Sigmoid colon (tissue), 7 donors: Measurements from ENCODE around the gene SMCR8. TPM values are rescaled to one million over a fixed set of nuclear protein-coding genes. Genes with fewer than 3 reads are reported as not detected.

Source experiments
- DNase-seq: peaks from one replicate; pipeline ENCODE4 v3.0.0-alpha.2; 2019
- H3K27ac ChIP-seq, 4 donors: fragments of 200-600 bp; sonication (generic); one replicate each; pipeline ENCODE4 v1.5.1; 2016 to 2019; ENCODE audit warnings: mild to moderate bottlenecking in 1 of 4
- H3K27me3 ChIP-seq, 3 donors: fragments of 200-600 bp; sonication (generic); one replicate each; pipeline ENCODE4 v1.5.1; 2019; ENCODE audit warnings: mild to moderate bottlenecking in 1 of 3
- H3K36me3 ChIP-seq, 4 donors: fragments of 200-600 bp; sonication (generic); one replicate each; pipeline ENCODE4 v1.5.1; 2016 to 2019
- H3K4me1 ChIP-seq, 4 donors: fragments of 200-600 bp; sonication (generic); one replicate each; pipeline ENCODE4 v1.5.1; 2017 to 2019
- H3K4me3 ChIP-seq, 4 donors: fragments of 200-600 bp; sonication (generic); one replicate each; pipeline ENCODE4 v1.5.1; 2017 to 2019; ENCODE audit warnings: mild to moderate bottlenecking in 2 of 4, moderate library complexity in 1 of 4
- H3K9me3 ChIP-seq, 4 donors: fragments of 200-600 bp in 3 of 4; sonication (generic) in 3 of 4; one replicate each; pipeline versions ENCODE4 v1.5.1 to v1.6.1; 2013 to 2019
- EP300 ChIP-seq, 4 donors: sonication (generic); formaldehyde crosslinking; IDR thresholded peaks; one replicate each; pipeline ENCODE4 v1.6.1; 2017; ENCODE audit warnings: antibody characterized with exemption in 4 of 4
- POLR2A ChIP-seq, 2 donors: fragments of 450-650 bp; IDR thresholded peaks; one replicate each; pipeline ENCODE4 v1.6.1; 2016; ENCODE audit warnings: antibody characterized with exemption in 2 of 2, mild to moderate bottlenecking in 2 of 2, moderate library complexity in 2 of 2
- POLR2AphosphoS5 ChIP-seq, 4 donors: sonication (generic); formaldehyde crosslinking; IDR thresholded peaks; one replicate each; pipeline ENCODE4 v1.6.1; 2017; ENCODE audit warnings: antibody characterized with exemption in 4 of 4
- WGBS, 2 donors: extraction: QIAGEN DNeasy Blood & Tissue Kit; methylation state at CpG; one replicate each; pipeline ENCODE4 v1.1.7; 2013; 5-methylcytosine and 5-hydroxymethylcytosine counted together
- intact Hi-C: fragments of 100-400 bp; cut with DNase I; formaldehyde crosslinking; loops from one replicate; pipeline ENCODE4 v1.15.1; 2023
- polyA plus RNA-seq, 3 donors: library from polyadenylated mRNA; stranded (reverse); fragments of 200-250 nt; gene quantifications; one replicate each; pipeline ENCODE4 v1.2.3, GENCODE V29; 2013
- total RNA-seq, 4 donors: library from RNA; depleted of rRNA; stranded (reverse); fragments of >200 nt; gene quantifications; one replicate each; pipeline ENCODE4 v1.1.0, GENCODE V29; 2016
- TF ChIP-seq, protein P1 (sequence below), 4 experiments: fragments of 450-650 bp in 3 of 4; fragments of 200-600 bp in 1 of 4; IDR thresholded peaks; one replicate each; pipeline ENCODE4 v1.5.1; 2016 to 2019; ENCODE audit warnings: antibody characterized with exemption in 4 of 4, mild to moderate bottlenecking in 3 of 4, moderate library complexity in 2 of 4
- donor health status: healthy with polysubstance abuse.
- donor health status: Bipolar disorder and iron deficiency.
- donor health status: healthy.

The SMCR8 gene
- total and polyA plus RNA-seq, 7 donors: 4.2 to 16.6 (median 10.5) TPM

DNA sequence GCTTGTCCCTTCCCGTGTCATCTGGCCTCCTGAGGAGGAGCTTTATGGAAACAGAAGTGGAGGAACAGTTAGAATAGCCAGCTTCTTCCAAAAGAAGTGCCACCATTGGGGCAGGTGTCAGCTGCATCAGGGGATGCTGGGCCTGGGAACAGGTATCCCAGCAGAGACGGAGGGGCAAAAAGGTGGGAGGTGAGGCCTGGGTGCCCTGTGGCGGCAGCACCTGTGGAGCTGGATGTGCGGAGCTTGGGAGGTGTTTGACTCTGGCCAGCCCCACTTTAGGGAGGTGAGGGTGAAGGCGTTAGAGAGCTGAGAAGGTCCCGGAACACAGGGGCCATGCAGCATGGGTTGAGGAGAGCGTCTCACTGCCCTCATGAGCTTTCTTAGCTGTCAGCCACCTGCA, 5.2 kb downstream of the SMCR8 start:
- Histone ChIP-seq H3K36me3 (peaks cover 20 to 77% (median 36%) of the 10 kb centered on the region in 4 donors), H3K27me3 (no peaks in the 10 kb centered on the region), H3K4me1 (peaks cover 0 to 60% (median 54%) of the 10 kb centered on the region in 4 donors), H3K27ac (no peak overlapping the region), H3K4me3 (no peak overlapping the region), H3K9me3 (no peaks in the 10 kb centered on the region)
- no peak for TF ChIP-seq EP300 (IDR thresholded peaks at IDR 0.05)
- TF ChIP-seq POLR2AphosphoS5 (IDR thresholded peaks at IDR 0.05): no peak
- TF ChIP-seq, protein P1, sequence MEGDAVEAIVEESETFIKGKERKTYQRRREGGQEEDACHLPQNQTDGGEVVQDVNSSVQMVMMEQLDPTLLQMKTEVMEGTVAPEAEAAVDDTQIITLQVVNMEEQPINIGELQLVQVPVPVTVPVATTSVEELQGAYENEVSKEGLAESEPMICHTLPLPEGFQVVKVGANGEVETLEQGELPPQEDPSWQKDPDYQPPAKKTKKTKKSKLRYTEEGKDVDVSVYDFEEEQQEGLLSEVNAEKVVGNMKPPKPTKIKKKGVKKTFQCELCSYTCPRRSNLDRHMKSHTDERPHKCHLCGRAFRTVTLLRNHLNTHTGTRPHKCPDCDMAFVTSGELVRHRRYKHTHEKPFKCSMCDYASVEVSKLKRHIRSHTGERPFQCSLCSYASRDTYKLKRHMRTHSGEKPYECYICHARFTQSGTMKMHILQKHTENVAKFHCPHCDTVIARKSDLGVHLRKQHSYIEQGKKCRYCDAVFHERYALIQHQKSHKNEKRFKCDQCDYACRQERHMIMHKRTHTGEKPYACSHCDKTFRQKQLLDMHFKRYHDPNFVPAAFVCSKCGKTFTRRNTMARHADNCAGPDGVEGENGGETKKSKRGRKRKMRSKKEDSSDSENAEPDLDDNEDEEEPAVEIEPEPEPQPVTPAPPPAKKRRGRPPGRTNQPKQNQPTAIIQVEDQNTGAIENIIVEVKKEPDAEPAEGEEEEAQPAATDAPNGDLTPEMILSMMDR (IDR thresholded peaks at IDR 0.05): no peak
- TF ChIP-seq POLR2A (IDR thresholded peaks at IDR 0.05): no peak
- DNase-seq: peak; percentile 28
- intact Hi-C loops: no loop called here
- 88 to 90% methylated on average over 7 of the region's 7 CpGs for WGBS, 2 donors

DNA sequence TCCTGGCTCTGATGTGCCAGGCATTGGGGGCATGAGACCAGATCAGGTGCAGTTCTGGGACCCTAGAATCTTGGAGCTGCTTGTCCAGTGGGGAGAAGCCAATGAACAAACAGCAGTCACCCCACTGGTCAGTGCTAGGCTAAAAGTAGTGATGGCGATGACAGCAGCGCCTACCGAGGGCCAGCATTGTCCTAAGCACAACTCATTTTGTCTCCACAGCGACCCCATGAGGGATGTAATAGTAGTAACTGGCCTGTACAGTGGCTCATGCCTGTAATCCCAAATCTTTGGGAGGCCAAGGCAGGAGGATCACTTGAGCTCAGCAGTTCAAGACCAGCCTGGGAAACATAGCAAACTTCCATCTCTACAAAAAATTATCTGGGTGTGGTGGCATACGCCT, 6.2 kb downstream of the SMCR8 start:
- Histone ChIP-seq H3K27me3 (no peaks in the 10 kb centered on the region), H3K36me3 (peaks cover 20 to 86% (median 36%) of the 10 kb centered on the region in 4 donors), H3K4me3 (no peak overlapping the region), H3K9me3 (no peaks in the 10 kb centered on the region), H3K4me1 (peaks cover 0 to 52% (median 45%) of the 10 kb centered on the region in 4 donors), H3K27ac (no peak overlapping the region)
- intact Hi-C loops: no loop called here
- no peak for TF ChIP-seq POLR2AphosphoS5 (IDR thresholded peaks at IDR 0.05)
- TF ChIP-seq POLR2A (IDR thresholded peaks at IDR 0.05): no peak
- TF ChIP-seq, protein P1 (IDR thresholded peaks at IDR 0.05): no peak
- TF ChIP-seq EP300 (IDR thresholded peaks at IDR 0.05): no peak
- 79 to 83% methylated on average over 5 of the region's 5 CpGs for WGBS, 2 donors
- peak; percentile 46 for DNase-seq

DNA sequence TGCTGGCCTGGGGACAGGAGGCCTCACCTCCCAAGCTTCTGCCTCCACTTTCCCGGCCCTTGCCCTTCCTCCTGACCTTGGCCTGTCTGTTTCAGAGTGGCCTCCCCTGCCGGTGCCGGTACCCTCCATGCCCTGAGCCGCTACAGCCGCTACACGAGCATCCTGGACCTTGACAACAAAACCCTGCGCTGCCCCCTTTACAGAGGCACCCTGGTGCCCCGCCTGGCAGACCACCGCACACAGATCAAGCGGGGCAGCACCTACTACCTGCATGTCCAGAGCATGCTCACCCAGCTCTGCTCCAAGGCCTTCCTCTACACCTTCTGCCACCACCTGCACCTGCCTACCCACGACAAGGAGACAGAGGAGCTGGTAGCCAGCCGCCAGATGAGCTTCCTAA, 7.4 kb downstream of the SMCR8 start:
- Histone ChIP-seq H3K4me3 (no peak overlapping the region), H3K27me3 (no peaks in the 10 kb centered on the region), H3K27ac (no peak overlapping the region), H3K4me1 (peaks cover 0 to 40% (median 33%) of the 10 kb centered on the region in 4 donors), H3K9me3 (no peaks in the 10 kb centered on the region), H3K36me3 (peaks cover 25 to 92% (median 38%) of the 10 kb centered on the region in 4 donors)
- peak; percentile 50 for DNase-seq
- intact Hi-C loops: no loop called here
- TF ChIP-seq POLR2AphosphoS5 (IDR thresholded peaks at IDR 0.05): no peak
- no peak for TF ChIP-seq EP300 (IDR thresholded peaks at IDR 0.05)
- TF ChIP-seq POLR2A (IDR thresholded peaks at IDR 0.05): no peak
- TF ChIP-seq, protein P1 (IDR thresholded peaks at IDR 0.05): no peak
- 93 to 95% methylated on average over 12 of the region's 12 CpGs for WGBS, 2 donors

DNA sequence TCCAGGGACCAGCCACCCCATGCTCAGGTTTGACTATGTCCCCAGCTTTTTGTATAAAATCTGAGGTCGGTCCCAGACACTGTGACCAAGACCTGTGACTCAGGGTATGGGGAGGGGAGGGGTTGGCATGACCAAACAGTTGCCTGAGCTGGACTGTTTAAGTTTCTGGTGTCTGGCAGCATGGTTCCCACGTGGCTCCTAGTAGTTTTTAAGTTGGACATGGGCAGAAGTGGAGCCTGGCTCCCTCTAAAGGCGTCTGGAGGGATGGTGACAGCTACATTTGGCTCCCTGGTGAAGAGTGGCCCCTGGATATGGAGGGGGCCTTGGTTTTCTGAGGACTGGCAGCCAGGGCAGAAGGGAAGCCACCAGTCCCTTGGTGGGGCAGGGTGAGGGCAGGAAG, 7.9 kb downstream of the SMCR8 start:
- intact Hi-C loops: no loop called here
- H3K9me3 ChIP-seq: no peaks in the 10 kb centered on the region
- no peak overlapping the region for H3K4me3 ChIP-seq
- DNase-seq: peak; percentile 25
- 66 to 71% methylated on average over 3 of the region's 3 CpGs for WGBS, 2 donors
- TF ChIP-seq POLR2A (IDR thresholded peaks at IDR 0.05): no peak
- TF ChIP-seq POLR2AphosphoS5 (IDR thresholded peaks at IDR 0.05): no peak
- TF ChIP-seq, protein P1 (IDR thresholded peaks at IDR 0.05): no peak
- no peak for TF ChIP-seq EP300 (IDR thresholded peaks at IDR 0.05)
- no peaks in the 10 kb centered on the region for H3K27me3 ChIP-seq
- H3K4me1 ChIP-seq: peaks cover 0 to 35% (median 28%) of the 10 kb centered on the region in 4 donors
- H3K36me3 ChIP-seq: peaks cover 25 to 92% (median 36%) of the 10 kb centered on the region in 4 donors
- H3K27ac ChIP-seq: no peak overlapping the region
